HepG2 (cell line): ENCODE measurements around the gene CAB39. TPM values are rescaled to one million over a fixed set of nuclear protein-coding genes. Genes with fewer than 3 reads are reported as not detected.

Experiments used
- ATAC-seq: fragments of 200-7000 bp; cut with Tn5 transposase; 3 replicates; pipeline ENCODE4 v1.9.1; 2020; ENCODE audit warnings: mild to moderate bottlenecking, moderate library complexity
- BruUV-seq: library from RNA; stranded (reverse); fragments of 400-500 nt; replicated peaks from 2 replicates; lab custom pipeline; 2021; lab: Mats Ljungman, UMichigan
- CTCF ChIA-PET: fragments of 300-600 bp; formaldehyde crosslinking; extraction: SDS; loops from one replicate; lab custom pipeline; 2021; ENCODE audit warnings: low total read pairs, inconsistent platforms, low intra/inter-chr PET ratio; lab: Yijun Ruan, JAX
- POLR2A ChIA-PET: fragments of 350-600 bp; sonication (Branson Sonifier 250); formaldehyde crosslinking; loops from one replicate; lab custom pipeline; 2020; ENCODE audit warnings: antibody characterized with exemption, inconsistent platforms; lab: Yijun Ruan, JAX
- DNase-seq: peaks from one replicate; pipeline ENCODE4 v3.0.0-alpha.2; 2015; ENCODE audit warnings: low spot score
- FAIRE-seq: peaks from 3 replicates; lab custom pipeline; 2011; peaks lifted over from hg19 to GRCh38; lab: Jason Lieb, UNC
- H2AFZ ChIP-seq: one replicate; pipeline ENCODE4 v1.6.1; 2011; ENCODE audit warnings: low read length, inconsistent platforms
- H3K27ac ChIP-seq: fragments of 300-600 bp; 3 replicates; pipeline ENCODE4 v1.8.0; 2011; ENCODE audit warnings: mixed run types, mild to moderate bottlenecking, mixed read lengths, low read length, inconsistent platforms; ENCODE audit not compliant: insufficient read depth; ENCODE audit errors: extremely low read length
- H3K27me3 ChIP-seq, 2 experiments: fragments of 200-600 bp in 1 of 2; 2 replicates in 1 of 2; 3 replicates in 1 of 2; pipeline versions ENCODE4 v1.6.0 to v1.8.0; 2011; ENCODE audit warnings: low read length in 2 of 2, mild to moderate bottlenecking in 2 of 2, moderate library complexity in 2 of 2, inconsistent platforms in 1 of 2; ENCODE audit not compliant: insufficient read depth in 2 of 2, control insufficient read depth in 1 of 2
- H3K36me3 ChIP-seq, 2 experiments: fragments of 200-600 bp in 1 of 2; replicated peaks in 1 of 2; 2 replicates in 1 of 2; 3 replicates in 1 of 2; pipeline versions ENCODE4 v1.5.1 to v1.8.0; 2011; ENCODE audit warnings: low read length in 2 of 2, inconsistent platforms in 1 of 2; ENCODE audit not compliant: insufficient read depth in 2 of 2, control insufficient read depth in 1 of 2
- H3K4me1 ChIP-seq: 2 replicates; pipeline ENCODE4 v1.5.1; 2012; ENCODE audit warnings: low read length, inconsistent platforms; ENCODE audit not compliant: insufficient read depth
- H3K4me2 ChIP-seq: 2 replicates; pipeline ENCODE4 v1.6.0; 2011; ENCODE audit warnings: low read depth, low read length, inconsistent platforms
- H3K4me3 ChIP-seq, 3 experiments: fragments of 200-600 bp in 1 of 3; sonication (generic), shearing (Covaris generic) in 1 of 3; replicated peaks in 1 of 3; 2 replicates each; pipeline ENCODE4 v1.5.1; 2011 to 2016; ENCODE audit warnings: low read length in 3 of 3, inconsistent platforms in 2 of 3, low read depth in 2 of 3, mild to moderate bottlenecking in 2 of 3, control low read depth in 1 of 3, mixed read lengths in 1 of 3; ENCODE audit not compliant: insufficient read depth in 1 of 3
- H3K79me2 ChIP-seq: one replicate; pipeline ENCODE4 v1.6.1; 2011; ENCODE audit warnings: low read length, inconsistent platforms; ENCODE audit not compliant: insufficient read depth
- H3K9ac ChIP-seq: 2 replicates; pipeline ENCODE4 v1.6.0; 2011; ENCODE audit warnings: mild to moderate bottlenecking, low read depth, low read length, inconsistent platforms; ENCODE audit not compliant: insufficient read depth
- H3K9me3 ChIP-seq: 2 replicates; pipeline ENCODE4 v1.5.1; 2012; ENCODE audit warnings: mild to moderate bottlenecking, low read length
- H4K20me1 ChIP-seq: 2 replicates; pipeline ENCODE4 v1.6.0; 2011; ENCODE audit warnings: inconsistent platforms, mild to moderate bottlenecking, low read length, moderate library complexity; ENCODE audit not compliant: insufficient read depth
- ARNTL ChIP-seq: sonication (generic); formaldehyde crosslinking; IDR thresholded peaks from 2 replicates; pipeline ENCODE4 v1.4.0; 2020; ENCODE audit warnings: mild to moderate bottlenecking, missing genetic modification reagents
- CAMTA2 ChIP-seq: sonication (generic); formaldehyde crosslinking; IDR thresholded peaks from 2 replicates; pipeline ENCODE4 v1.4.0; 2020; ENCODE audit warnings: mild to moderate bottlenecking, missing genetic modification reagents, borderline replicate concordance
- HES4 ChIP-seq: sonication (generic); formaldehyde crosslinking; IDR thresholded peaks from 2 replicates; pipeline ENCODE4 v1.9.0; 2021; ENCODE audit warnings: mild to moderate bottlenecking, missing genetic modification reagents, borderline replicate concordance
- HNRNPK ChIP-seq: fragments of 200-400 bp; formaldehyde crosslinking; IDR thresholded peaks from 2 replicates; pipeline ENCODE4 v1.6.1; 2018; ENCODE audit warnings: low read length, low read depth, moderate library complexity, mild to moderate bottlenecking; ENCODE audit not compliant: poor library complexity, severe bottlenecking
- KMT2A ChIP-seq: sonication (generic); formaldehyde crosslinking; IDR thresholded peaks from 2 replicates; pipeline ENCODE4 v1.4.0; 2020; ENCODE audit warnings: missing genetic modification reagents
- MTF2 ChIP-seq: sonication (generic); formaldehyde crosslinking; IDR thresholded peaks from 2 replicates; pipeline ENCODE4 v1.5.0; 2020; ENCODE audit warnings: missing genetic modification reagents, borderline replicate concordance
- NFE2L2 ChIP-seq: fragments of 150-350 bp; IDR thresholded peaks from 2 replicates; pipeline ENCODE4 v1.6.1; 2014; ENCODE audit warnings: low read length
- PAF1 ChIP-seq: IDR thresholded peaks from 2 replicates; pipeline ENCODE4 v1.6.1; 2016; ENCODE audit warnings: missing genetic modification reagents, missing compliant biosample characterization
- REPIN1 ChIP-seq: sonication (generic); formaldehyde crosslinking; IDR thresholded peaks from 2 replicates; pipeline ENCODE4 v1.8.0; 2022; ENCODE audit warnings: missing genetic modification reagents, low read depth, mild to moderate bottlenecking, borderline replicate concordance
- TEAD2 ChIP-seq: sonication (generic); formaldehyde crosslinking; IDR thresholded peaks from 2 replicates; pipeline ENCODE4 v1.9.0; 2021; ENCODE audit warnings: missing genetic modification reagents
- THAP11 ChIP-seq: IDR thresholded peaks from 2 replicates; pipeline ENCODE4 v1.6.1; 2016; ENCODE audit warnings: missing biosample characterization, missing genetic modification reagents
- ZFP82 ChIP-seq: sonication (generic); formaldehyde crosslinking; IDR thresholded peaks from 2 replicates; pipeline ENCODE4 v1.5.1; 2020; ENCODE audit warnings: mild to moderate bottlenecking, missing genetic modification reagents, borderline replicate concordance
- ZNF121 ChIP-seq: sonication (generic); formaldehyde crosslinking; IDR thresholded peaks from 2 replicates; pipeline ENCODE4 v1.5.0; 2020; ENCODE audit warnings: mild to moderate bottlenecking, missing genetic modification reagents
- ZNF484 ChIP-seq: sonication (generic); formaldehyde crosslinking; IDR thresholded peaks from 2 replicates; pipeline ENCODE4 v1.5.1; 2020; ENCODE audit warnings: mild to moderate bottlenecking, low read depth, missing genetic modification reagents, borderline replicate concordance
- ZNF737 ChIP-seq: sonication (generic); formaldehyde crosslinking; IDR thresholded peaks from 2 replicates; pipeline ENCODE4 v1.5.0; 2020; ENCODE audit warnings: missing genetic modification reagents, mild to moderate bottlenecking, borderline replicate concordance
- WGBS: methylation state at CpG from one replicate; pipeline ENCODE4 v1.1.6; 2017; ENCODE audit warnings: low lambda C conversion rate; 5-methylcytosine and 5-hydroxymethylcytosine counted together
- in situ Hi-C: cut with HindIII; loops from 2 replicates; pipeline ENCODE4 v1.10.0; 2017; ENCODE audit warnings: low pct_unique_long_range_greater_than_20kb; ENCODE audit not compliant: extremely low pct_ligation_motif_present
- intact Hi-C: fragments of 100-400 bp; cut with micrococcal nuclease; formaldehyde crosslinking; loops from one replicate; pipeline ENCODE4 v1.10.0; 2022; ENCODE audit not compliant: unreplicated experiment
- polyA plus RNA-seq, 8 experiments: library from polyadenylated mRNA; depleted of rRNA in 3 of 8; stranded (reverse) in 7 of 8; unstranded in 1 of 8; fragments of >200 nt; fragmentation: Illumina TruSeq in 4 of 8; extraction: Trizol in 4 of 8; gene quantifications; 2 replicates each; pipeline versions ENCODE4 v1.2.1 to v1.2.3, GENCODE V29; 2011 to 2016; ENCODE audit warnings: low read depth in 4 of 8, missing spikeins in 1 of 8, mixed read lengths in 1 of 8; ENCODE audit not compliant: insufficient read depth in 1 of 8
- total RNA-seq, 5 experiments: library from RNA; depleted of rRNA; stranded (reverse); fragments of >200 nt; fragmentation: Illumina TruSeq; extraction: Trizol; gene quantifications; 2 replicates each; pipeline ENCODE4 v1.2.3, GENCODE V29; 2016; ENCODE audit warnings: low read depth in 1 of 5
- TF ChIP-seq, protein P1 (sequence below): sonication (generic); formaldehyde crosslinking; IDR thresholded peaks from 2 replicates; pipeline ENCODE4 v1.9.0; 2021; ENCODE audit warnings: missing genetic modification reagents, mild to moderate bottlenecking, borderline replicate concordance
- TF ChIP-seq, protein P2 (sequence below): sonication (generic); formaldehyde crosslinking; IDR thresholded peaks from 2 replicates; pipeline ENCODE4 v1.8.0; 2022; ENCODE audit warnings: mild to moderate bottlenecking, missing genetic modification reagents
- TF ChIP-seq, protein P3 (sequence below): sonication (generic); formaldehyde crosslinking; IDR thresholded peaks from 2 replicates; pipeline ENCODE4 v1.5.0; 2020; ENCODE audit warnings: mild to moderate bottlenecking, low read depth, missing genetic modification reagents, borderline replicate concordance

The CAB39 gene
- total and polyA plus RNA-seq, 2 of the 13 experiments (the other 11 are each of a cell fraction or from before 2014, with no cell fraction given), result 19.3 to 45.3 TPM

DNA sequence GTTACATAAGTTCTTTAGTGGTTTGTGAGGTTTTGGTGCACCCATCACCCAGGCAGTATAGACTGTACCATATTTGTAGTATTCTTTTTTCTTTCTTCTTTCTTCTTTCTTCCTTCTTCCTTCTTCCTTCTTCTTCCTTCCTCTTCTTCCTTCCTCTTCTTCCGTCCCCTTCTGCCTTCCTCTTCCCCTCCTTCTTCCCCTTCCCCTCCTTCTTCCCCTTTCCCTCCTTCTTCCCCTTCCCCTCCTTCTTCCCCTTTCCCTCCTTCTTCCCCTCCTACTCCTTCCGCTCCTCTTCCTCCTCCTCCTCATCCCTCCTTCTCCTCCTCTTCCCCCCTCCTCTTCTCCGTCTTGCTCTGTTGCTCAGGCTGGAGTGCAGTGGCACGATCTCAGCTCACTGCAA, 41.6 kb downstream of the CAB39 start (continued):
- no peak for TF ChIP-seq ZNF484 (CRISPR knock-in tag)
- TF ChIP-seq HNRNPK, result peak; percentile 25

DNA sequence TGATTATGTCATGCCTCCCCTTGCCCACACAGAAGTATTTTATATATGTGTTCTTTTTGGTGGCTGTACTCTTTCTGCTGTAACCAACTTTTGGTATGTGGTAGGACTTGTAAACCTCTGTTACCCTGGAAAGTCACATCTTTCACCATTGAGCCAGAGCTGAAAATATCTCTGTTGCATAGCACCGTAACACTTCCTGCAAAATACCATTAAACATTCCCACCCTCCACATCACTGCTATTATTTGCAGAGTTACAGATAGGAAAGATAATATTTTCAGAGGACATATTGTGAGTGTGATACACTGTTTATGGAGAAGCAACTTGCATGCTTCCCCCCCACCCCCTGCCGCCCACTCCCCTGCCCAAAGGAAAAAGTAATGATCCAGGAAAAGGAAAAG, 44.8 kb downstream of the CAB39 start:
- no peak for FAIRE-seq
- Histone ChIP-seq H3K9me3 (no peaks in the 10 kb centered on the region), H3K27me3 (no peaks in the 10 kb centered on the region), H3K4me3 (no peak overlapping the region), H3K4me2 (no peak overlapping the region), H3K79me2 (peaks cover 18% of the 10 kb centered on the region), H3K27ac (no peak overlapping the region), H2AFZ (no peak overlapping the region), H3K36me3 (peaks cover 2 to 14% of the 10 kb centered on the region in 2 experiments; a peak in 3 of 5 replicates), H4K20me1 (peaks cover 3% of the 10 kb centered on the region), H3K4me1 (peaks cover 10% of the 10 kb centered on the region), H3K9ac (no peak overlapping the region)
- intact Hi-C loops, result no loop called here
- ChIA-PET CTCF (no interaction called here), POLR2A (interaction anchor here (1.1 kb wide), 1 partner anchor 44 kb away, joined by 6 read pairs; no protein-coding TSS in a partner anchor)
- 96% methylated on average over 2 of the region's 2 CpGs for WGBS
- DNase-seq, result no peak
- BruUV-seq, result no TSS peak
- ATAC-seq, result no peak
- no peak for TF ChIP-seq NFE2L2
- TF ChIP-seq, protein P1, sequence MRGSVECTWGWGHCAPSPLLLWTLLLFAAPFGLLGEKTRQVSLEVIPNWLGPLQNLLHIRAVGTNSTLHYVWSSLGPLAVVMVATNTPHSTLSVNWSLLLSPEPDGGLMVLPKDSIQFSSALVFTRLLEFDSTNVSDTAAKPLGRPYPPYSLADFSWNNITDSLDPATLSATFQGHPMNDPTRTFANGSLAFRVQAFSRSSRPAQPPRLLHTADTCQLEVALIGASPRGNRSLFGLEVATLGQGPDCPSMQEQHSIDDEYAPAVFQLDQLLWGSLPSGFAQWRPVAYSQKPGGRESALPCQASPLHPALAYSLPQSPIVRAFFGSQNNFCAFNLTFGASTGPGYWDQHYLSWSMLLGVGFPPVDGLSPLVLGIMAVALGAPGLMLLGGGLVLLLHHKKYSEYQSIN, result no peak
- TF ChIP-seq ZNF121 (CRISPR knock-in tag), result no peak
- no peak for TF ChIP-seq KMT2A (CRISPR knock-in tag)
- TF ChIP-seq ZNF737 (CRISPR knock-in tag), result no peak
- TF ChIP-seq HES4 (CRISPR knock-in tag), result no peak
- no peak for TF ChIP-seq REPIN1 (CRISPR knock-in tag)
- TF ChIP-seq ZFP82 (CRISPR knock-in tag), result no peak
- TF ChIP-seq THAP11 (CRISPR knock-in tag), result no peak
- no peak for TF ChIP-seq PAF1
- no peak for TF ChIP-seq CAMTA2 (CRISPR knock-in tag)
- no peak for TF ChIP-seq MTF2 (CRISPR knock-in tag)
- no peak for TF ChIP-seq TEAD2 (CRISPR knock-in tag)
- no peak for TF ChIP-seq ARNTL (CRISPR knock-in tag)
- TF ChIP-seq, protein P2, sequence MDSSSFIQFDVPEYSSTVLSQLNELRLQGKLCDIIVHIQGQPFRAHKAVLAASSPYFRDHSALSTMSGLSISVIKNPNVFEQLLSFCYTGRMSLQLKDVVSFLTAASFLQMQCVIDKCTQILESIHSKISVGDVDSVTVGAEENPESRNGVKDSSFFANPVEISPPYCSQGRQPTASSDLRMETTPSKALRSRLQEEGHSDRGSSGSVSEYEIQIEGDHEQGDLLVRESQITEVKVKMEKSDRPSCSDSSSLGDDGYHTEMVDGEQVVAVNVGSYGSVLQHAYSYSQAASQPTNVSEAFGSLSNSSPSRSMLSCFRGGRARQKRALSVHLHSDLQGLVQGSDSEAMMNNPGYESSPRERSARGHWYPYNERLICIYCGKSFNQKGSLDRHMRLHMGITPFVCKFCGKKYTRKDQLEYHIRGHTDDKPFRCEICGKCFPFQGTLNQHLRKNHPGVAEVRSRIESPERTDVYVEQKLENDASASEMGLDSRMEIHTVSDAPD (CRISPR knock-in tag), result no peak
- TF ChIP-seq, protein P3, sequence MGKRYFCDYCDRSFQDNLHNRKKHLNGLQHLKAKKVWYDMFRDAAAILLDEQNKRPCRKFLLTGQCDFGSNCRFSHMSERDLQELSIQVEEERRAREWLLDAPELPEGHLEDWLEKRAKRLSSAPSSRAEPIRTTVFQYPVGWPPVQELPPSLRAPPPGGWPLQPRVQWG (CRISPR knock-in tag), result no peak
- in situ Hi-C loops, result no loop called here
